ENCODE data around the gene SLC22A13. TPM values are rescaled to one million over a fixed set of nuclear protein-coding genes. Genes with fewer than 3 reads are reported as not detected.
"Not testable (repeated sequence)": the region's sequence is repeated elsewhere in the genome, so short reads cannot be mapped to it uniquely, and the experiment has no call there.

Gene SLC22A13
- polyA plus RNA-seq, 1 donor = 0.34 TPM

DNA sequence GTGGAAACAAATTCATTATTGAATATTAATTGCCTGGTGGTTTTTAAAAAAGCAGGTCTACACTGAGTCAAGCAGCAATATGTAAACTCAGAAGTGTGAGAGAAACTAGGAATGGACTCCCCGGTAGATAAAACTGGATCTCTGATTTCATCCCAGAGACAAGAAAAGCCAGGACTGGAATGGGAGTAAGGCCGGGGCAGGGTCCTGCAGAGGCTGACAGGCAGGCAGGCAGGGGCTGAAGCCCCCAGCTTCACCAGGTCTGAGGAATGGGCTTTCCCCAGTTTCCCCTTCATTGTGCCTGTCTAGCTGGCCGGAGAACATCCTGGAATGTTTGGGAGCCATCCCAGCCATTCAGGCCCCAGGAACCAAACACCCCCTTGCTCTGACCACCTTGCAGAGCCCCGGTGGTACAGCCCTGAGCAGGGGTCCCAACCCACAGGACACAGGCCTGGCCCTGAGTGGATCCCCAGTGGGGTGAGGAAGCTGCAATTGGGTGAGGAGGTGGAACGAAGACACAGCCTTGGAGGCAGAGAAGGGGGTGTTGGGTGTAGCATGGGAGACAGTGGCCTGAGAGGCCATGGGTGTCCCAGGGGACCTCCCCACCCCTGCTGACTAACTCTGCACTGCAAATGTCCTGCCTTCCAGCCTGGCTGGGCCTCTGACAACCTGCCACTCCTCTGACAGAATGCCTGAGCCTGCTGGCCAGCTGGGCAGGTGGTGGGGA lies 49.3 kb downstream of the SLC22A13 start:
- Histone ChIP-seq H3K4me1 (ENCODE audit: control insufficient read depth, insufficient read depth, low read length) (no peaks in the 10 kb centered on the region), H3K4me3 (ENCODE audit: low read length) (no peak overlapping the region), H3K36me3 (ENCODE audit: control insufficient read depth, insufficient read depth, low read length) (no peaks in the 10 kb centered on the region), H3K27me3 (ENCODE audit: control insufficient read depth, insufficient read depth, low read length) (peaks cover 3% of the 10 kb centered on the region), H3K27ac (ENCODE audit: low read length) (no peak overlapping the region), H3K9me3 (ENCODE audit: control insufficient read depth, low read depth, low read length) (no peaks in the 10 kb centered on the region)
- WGBS (ENCODE audit: insufficient coverage, low lambda C conversion rate) = 33% methylated on average over 1 of the region's 5 CpGs
- no peak for DNase-seq

GRCh38 chr3:38315488-38316230 lies 50.0 kb downstream of the SLC22A13 start:
- H3K36me3 ChIP-seq (ENCODE audit: control insufficient read depth, insufficient read depth, low read length) = no peaks in the 10 kb centered on the region
- no CpG with 5 or more reads among the region's 10 CpGs for WGBS (ENCODE audit: insufficient coverage, low lambda C conversion rate)
- no peak for DNase-seq
- no peaks in the 10 kb centered on the region for H3K9me3 ChIP-seq (ENCODE audit: control insufficient read depth, low read depth, low read length)
- no peaks in the 10 kb centered on the region for H3K4me1 ChIP-seq (ENCODE audit: control insufficient read depth, insufficient read depth, low read length)
- H3K4me3 ChIP-seq (ENCODE audit: low read length) = no peak overlapping the region
- H3K27me3 ChIP-seq (ENCODE audit: control insufficient read depth, insufficient read depth, low read length) = peaks cover 3% of the 10 kb centered on the region
- H3K27ac ChIP-seq (ENCODE audit: low read length) = no peak overlapping the region

- WGBS (ENCODE audit: insufficient coverage, low lambda C conversion rate) = 40% methylated on average over 1 of the region's 22 CpGs
- no peak for DNase-seq
Observed at GRCh38 chr3:38316356-38317191, 51.0 kb downstream of the SLC22A13 start.

GRCh38 chr3:38317192-38317759 lies 51.7 kb downstream of the SLC22A13 start:
- H3K27ac ChIP-seq (ENCODE audit: low read length) = no peak overlapping the region
- no peak overlapping the region for H3K4me3 ChIP-seq (ENCODE audit: low read length)
- H3K36me3 ChIP-seq (ENCODE audit: control insufficient read depth, insufficient read depth, low read length) = no peaks in the 10 kb centered on the region
- no peak for DNase-seq
- no CpG with 5 or more reads among the region's 7 CpGs for WGBS (ENCODE audit: insufficient coverage, low lambda C conversion rate)
- H3K4me1 ChIP-seq (ENCODE audit: control insufficient read depth, insufficient read depth, low read length) = no peaks in the 10 kb centered on the region
- H3K9me3 ChIP-seq (ENCODE audit: control insufficient read depth, low read depth, low read length) = no peaks in the 10 kb centered on the region
- H3K27me3 ChIP-seq (ENCODE audit: control insufficient read depth, insufficient read depth, low read length) = peaks cover 3% of the 10 kb centered on the region

More at GRCh38 chr3:38316356-38317191, 51.0 kb downstream of the SLC22A13 start:
- no peak overlapping the region for H3K27ac ChIP-seq (ENCODE audit: low read length)
- no peaks in the 10 kb centered on the region for H3K36me3 ChIP-seq (ENCODE audit: control insufficient read depth, insufficient read depth, low read length)
- H3K27me3 ChIP-seq (ENCODE audit: control insufficient read depth, insufficient read depth, low read length) = peaks cover 3% of the 10 kb centered on the region
- no peaks in the 10 kb centered on the region for H3K9me3 ChIP-seq (ENCODE audit: control insufficient read depth, low read depth, low read length)
- H3K4me3 ChIP-seq (ENCODE audit: low read length) = no peak overlapping the region
- H3K4me1 ChIP-seq (ENCODE audit: control insufficient read depth, insufficient read depth, low read length) = no peaks in the 10 kb centered on the region

- Histone ChIP-seq H3K4me3 (ENCODE audit: low read length) (no peak overlapping the region), H3K9me3 (ENCODE audit: control insufficient read depth, low read depth, low read length) (no peaks in the 10 kb centered on the region), H3K27me3 (ENCODE audit: control insufficient read depth, insufficient read depth, low read length) (peaks cover 4% of the 10 kb centered on the region), H3K27ac (ENCODE audit: low read length) (no peak overlapping the region), H3K4me1 (ENCODE audit: control insufficient read depth, insufficient read depth, low read length) (no peaks in the 10 kb centered on the region), H3K36me3 (ENCODE audit: control insufficient read depth, insufficient read depth, low read length) (no peaks in the 10 kb centered on the region)
- no CpG with 5 or more reads among the region's 8 CpGs for WGBS (ENCODE audit: insufficient coverage, low lambda C conversion rate)
- DNase-seq = no peak
Observed at GRCh38 chr3:38318766-38319671, 53.4 kb downstream of the SLC22A13 start.

DNA sequence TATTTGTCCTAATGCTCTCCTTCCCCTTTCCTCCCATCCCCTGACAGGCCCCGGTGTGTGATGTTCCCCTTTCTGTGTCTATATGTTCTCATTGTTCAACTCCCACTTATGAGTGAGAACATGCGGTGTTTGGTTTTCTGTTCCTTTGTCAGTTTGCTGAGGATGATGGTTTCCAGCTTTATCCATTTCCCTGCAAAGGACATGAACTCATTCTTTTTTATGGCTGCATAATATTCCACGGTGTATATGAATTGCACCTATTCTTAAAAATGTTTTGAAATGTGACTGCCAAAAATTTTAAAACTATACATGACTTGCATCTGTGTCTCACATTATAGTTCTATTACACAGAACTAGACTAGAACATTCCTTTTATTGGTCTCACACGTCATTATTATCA lies 55.0 kb downstream of the SLC22A13 start:
- H3K27me3 ChIP-seq (ENCODE audit: control insufficient read depth, insufficient read depth, low read length); DNase-seq; H3K9me3 ChIP-seq (ENCODE audit: control insufficient read depth, low read depth, low read length); H3K36me3 ChIP-seq (ENCODE audit: control insufficient read depth, insufficient read depth, low read length); H3K4me1 ChIP-seq (ENCODE audit: control insufficient read depth, insufficient read depth, low read length); H3K27ac ChIP-seq (ENCODE audit: low read length); H3K4me3 ChIP-seq (ENCODE audit: low read length): not testable (repeated sequence)
- WGBS (ENCODE audit: insufficient coverage, low lambda C conversion rate) = 86% methylated on average over 1 of the region's 4 CpGs

DNA sequence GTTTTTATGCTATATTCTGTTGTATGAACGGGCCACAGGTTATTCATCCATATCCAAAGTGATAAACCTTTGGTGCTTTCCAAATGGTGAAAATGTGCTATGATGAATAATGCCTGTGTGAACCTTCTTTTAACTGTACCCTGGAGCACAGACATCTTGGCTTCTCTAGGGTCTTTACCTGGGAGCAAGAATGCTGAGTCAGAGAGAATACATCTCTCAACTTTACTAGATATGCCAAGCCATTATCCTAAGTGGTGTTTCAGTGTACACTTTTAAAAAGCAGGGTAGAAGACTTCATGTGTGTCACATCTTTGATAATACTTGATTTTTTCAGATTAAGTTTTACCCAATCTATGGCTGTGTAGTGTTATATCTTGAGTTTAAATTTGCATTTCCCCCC lies 57.4 kb downstream of the SLC22A13 start:
- Histone ChIP-seq H3K4me3 (ENCODE audit: low read length) (no peak overlapping the region), H3K9me3 (ENCODE audit: control insufficient read depth, low read depth, low read length) (peaks cover 4% of the 10 kb centered on the region), H3K36me3 (ENCODE audit: control insufficient read depth, insufficient read depth, low read length) (no peaks in the 10 kb centered on the region), H3K27ac (ENCODE audit: low read length) (no peak overlapping the region), H3K4me1 (ENCODE audit: control insufficient read depth, insufficient read depth, low read length) (no peaks in the 10 kb centered on the region), H3K27me3 (ENCODE audit: control insufficient read depth, insufficient read depth, low read length) (peaks cover 5% of the 10 kb centered on the region)
- DNase-seq = no peak
- no CpG with 5 or more reads among the region's 1 CpG for WGBS (ENCODE audit: insufficient coverage, low lambda C conversion rate)

DNA sequence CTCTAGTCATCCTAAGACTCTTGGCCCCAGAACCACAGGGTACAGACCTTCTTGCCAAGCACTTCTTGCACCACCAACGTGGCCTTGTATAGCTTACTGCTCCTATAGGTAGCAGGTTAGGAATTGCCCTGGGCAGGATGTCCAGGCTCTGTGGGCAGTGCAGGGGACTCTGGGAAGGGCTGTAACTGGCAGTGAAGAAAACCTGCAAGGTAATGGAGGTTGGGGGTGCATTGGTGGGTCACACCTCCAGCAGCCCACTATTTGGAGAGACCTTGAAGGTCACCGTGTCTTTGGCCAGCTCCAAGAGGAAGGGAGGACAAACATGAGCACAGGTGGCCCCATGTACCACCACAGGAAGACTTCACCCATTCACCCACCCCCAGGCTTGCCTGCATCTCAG lies 59.6 kb downstream of the SLC22A13 start:
- H3K27ac ChIP-seq (ENCODE audit: low read length) = no peak overlapping the region
- WGBS (ENCODE audit: insufficient coverage, low lambda C conversion rate) = no CpG with 5 or more reads among the region's 2 CpGs
- H3K4me1 ChIP-seq (ENCODE audit: control insufficient read depth, insufficient read depth, low read length) = no peaks in the 10 kb centered on the region
- peaks cover 4% of the 10 kb centered on the region for H3K9me3 ChIP-seq (ENCODE audit: control insufficient read depth, low read depth, low read length)
- DNase-seq = no peak
- peaks cover 5% of the 10 kb centered on the region for H3K27me3 ChIP-seq (ENCODE audit: control insufficient read depth, insufficient read depth, low read length)
- H3K4me3 ChIP-seq (ENCODE audit: low read length) = no peak overlapping the region
- H3K36me3 ChIP-seq (ENCODE audit: control insufficient read depth, insufficient read depth, low read length) = no peaks in the 10 kb centered on the region

DNA sequence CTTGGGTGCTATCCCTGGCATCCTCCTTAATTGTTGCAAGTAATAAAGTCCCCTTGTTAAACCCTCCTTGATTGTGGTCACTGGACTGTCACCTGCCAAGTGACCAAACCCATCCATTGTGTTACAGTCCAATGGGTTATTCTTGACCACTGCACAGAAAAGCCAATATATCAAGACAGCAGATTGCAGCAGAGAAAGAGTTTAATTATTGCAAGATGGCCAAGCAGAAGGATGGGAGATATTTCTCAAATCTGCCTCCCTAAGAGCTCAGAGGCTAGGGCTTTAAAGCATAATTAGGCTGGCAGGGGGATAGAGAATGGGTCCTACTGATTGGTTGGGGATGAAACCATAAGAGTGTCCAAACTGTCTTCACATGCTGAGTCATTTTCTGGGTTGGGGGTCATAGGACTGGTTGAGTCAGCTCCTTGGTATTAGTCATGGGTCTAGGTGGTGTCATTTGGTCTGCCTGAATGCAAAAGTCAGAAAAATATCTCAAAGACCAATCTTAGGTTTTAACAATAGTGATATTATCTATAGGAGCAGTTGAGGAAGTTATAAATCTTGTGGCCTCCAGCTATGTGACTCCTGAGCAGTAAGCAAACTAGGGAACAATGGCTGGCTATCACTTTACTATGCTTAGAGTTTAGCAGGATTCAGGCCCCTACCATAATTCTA lies 61.9 kb downstream of the SLC22A13 start:
- no peak overlapping the region for H3K4me3 ChIP-seq (ENCODE audit: low read length)
- DNase-seq = no peak
- no peaks in the 10 kb centered on the region for H3K36me3 ChIP-seq (ENCODE audit: control insufficient read depth, insufficient read depth, low read length)
- peaks cover 5% of the 10 kb centered on the region for H3K27me3 ChIP-seq (ENCODE audit: control insufficient read depth, insufficient read depth, low read length)
- no peaks in the 10 kb centered on the region for H3K4me1 ChIP-seq (ENCODE audit: control insufficient read depth, insufficient read depth, low read length)
- no peak overlapping the region for H3K27ac ChIP-seq (ENCODE audit: low read length)
- H3K9me3 ChIP-seq (ENCODE audit: control insufficient read depth, low read depth, low read length) = peaks cover 4% of the 10 kb centered on the region
